Esophagus muscularis mucosa (tissue), 3 donors: ENCODE data around the gene CTDSP2.

Source experiments
- EP300 ChIP-seq: sonication (generic); formaldehyde crosslinking; IDR thresholded peaks from one replicate; pipeline ENCODE4 v1.6.1; 2017; ENCODE audit warnings: antibody characterized with exemption
- TF ChIP-seq, protein P1 (sequence below), 3 experiments: fragments of 200-600 bp in 2 of 3; fragments of 450-650 bp in 1 of 3; sonication (generic) in 2 of 3; IDR thresholded peaks; one replicate each; pipeline ENCODE4 v1.5.1; 2017 to 2019; ENCODE audit warnings: antibody characterized with exemption in 3 of 3, mild to moderate bottlenecking in 2 of 3, moderate library complexity in 1 of 3

DNA sequence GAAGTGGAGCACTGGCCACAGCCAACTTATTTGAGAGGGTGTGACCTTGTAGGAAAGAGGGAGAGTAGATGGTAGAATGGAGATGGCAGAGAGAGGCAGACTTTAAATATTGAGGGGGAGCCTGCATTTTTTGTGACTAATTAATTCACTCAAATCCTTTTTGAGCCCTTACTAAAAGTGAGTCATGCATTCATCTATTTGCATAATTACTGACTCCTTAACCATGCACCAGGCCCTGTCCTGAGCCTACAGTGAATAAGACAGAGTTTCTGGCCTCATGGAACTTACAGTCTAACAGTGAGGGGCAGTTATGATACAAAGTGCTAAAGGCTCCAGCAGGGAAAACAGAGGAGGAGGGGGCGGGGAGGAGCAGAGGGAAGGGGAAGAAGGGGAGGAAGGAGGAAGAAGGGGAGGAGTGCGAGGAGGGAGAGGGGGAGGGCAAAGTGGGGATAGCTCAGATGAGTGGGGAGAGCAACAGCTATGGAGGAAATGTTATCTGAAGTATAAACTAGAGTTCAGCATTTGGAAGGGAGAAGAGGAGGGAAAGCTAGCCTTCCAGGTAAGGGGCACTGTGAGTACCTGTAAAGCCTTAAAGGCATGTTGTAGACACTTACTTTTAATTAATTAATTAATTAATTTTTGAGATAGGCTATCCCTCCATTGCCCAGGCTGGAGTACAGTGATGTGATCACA is 7.5 kb upstream of the CTDSP2 start:
- TF ChIP-seq, protein P1, sequence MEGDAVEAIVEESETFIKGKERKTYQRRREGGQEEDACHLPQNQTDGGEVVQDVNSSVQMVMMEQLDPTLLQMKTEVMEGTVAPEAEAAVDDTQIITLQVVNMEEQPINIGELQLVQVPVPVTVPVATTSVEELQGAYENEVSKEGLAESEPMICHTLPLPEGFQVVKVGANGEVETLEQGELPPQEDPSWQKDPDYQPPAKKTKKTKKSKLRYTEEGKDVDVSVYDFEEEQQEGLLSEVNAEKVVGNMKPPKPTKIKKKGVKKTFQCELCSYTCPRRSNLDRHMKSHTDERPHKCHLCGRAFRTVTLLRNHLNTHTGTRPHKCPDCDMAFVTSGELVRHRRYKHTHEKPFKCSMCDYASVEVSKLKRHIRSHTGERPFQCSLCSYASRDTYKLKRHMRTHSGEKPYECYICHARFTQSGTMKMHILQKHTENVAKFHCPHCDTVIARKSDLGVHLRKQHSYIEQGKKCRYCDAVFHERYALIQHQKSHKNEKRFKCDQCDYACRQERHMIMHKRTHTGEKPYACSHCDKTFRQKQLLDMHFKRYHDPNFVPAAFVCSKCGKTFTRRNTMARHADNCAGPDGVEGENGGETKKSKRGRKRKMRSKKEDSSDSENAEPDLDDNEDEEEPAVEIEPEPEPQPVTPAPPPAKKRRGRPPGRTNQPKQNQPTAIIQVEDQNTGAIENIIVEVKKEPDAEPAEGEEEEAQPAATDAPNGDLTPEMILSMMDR (IDR thresholded peaks at IDR 0.05) = no peak
- TF ChIP-seq EP300 = no peak
